Neutrophil (primary cell): ENCODE results near the gene TMEM250.

Experiments
- H3K27ac ChIP-seq: fragments of 200-600 bp; sonication (generic); 2 replicates; pipeline ENCODE4 v1.5.1; 2016; ENCODE audit warnings: mild to moderate bottlenecking, moderate library complexity
- H3K27me3 ChIP-seq: fragments of 200-600 bp; sonication (generic); 2 replicates; pipeline ENCODE4 v1.6.0; 2016; ENCODE audit warnings: mild to moderate bottlenecking
- H3K36me3 ChIP-seq: fragments of 200-600 bp; sonication (generic); 2 replicates; pipeline ENCODE4 v1.5.1; 2017
- H3K4me1 ChIP-seq, 2 experiments: fragments of 200-600 bp in 1 of 2; sonication (generic) in 1 of 2; 1 replicate in 1 of 2; 2 replicates in 1 of 2; pipeline versions ENCODE4 v1.5.1 to v1.6.1; 2013 to 2016; ENCODE audit warnings: low read depth in 1 of 2, low read length in 1 of 2, mild to moderate bottlenecking in 1 of 2, moderate library complexity in 1 of 2; ENCODE audit not compliant: control insufficient read depth in 1 of 2, insufficient read depth in 1 of 2
- H3K4me3 ChIP-seq, 2 experiments: fragments of 200-600 bp in 1 of 2; sonication (generic) in 1 of 2; 1 replicate in 1 of 2; 2 replicates in 1 of 2; pipeline ENCODE4 v1.5.1; 2013 to 2016; ENCODE audit warnings: low read depth in 1 of 2, low read length in 1 of 2, mild to moderate bottlenecking in 1 of 2, moderate library complexity in 1 of 2
- H3K9me3 ChIP-seq: fragments of 200-600 bp; sonication (generic); 2 replicates; pipeline ENCODE4 v1.5.1; 2016
- TF ChIP-seq, protein P1 (sequence below): fragments of 200-600 bp; sonication (generic); IDR thresholded peaks from 2 replicates; pipeline ENCODE4 v1.5.1; 2016; ENCODE audit warnings: antibody characterized with exemption

The TMEM250 gene

DNA sequence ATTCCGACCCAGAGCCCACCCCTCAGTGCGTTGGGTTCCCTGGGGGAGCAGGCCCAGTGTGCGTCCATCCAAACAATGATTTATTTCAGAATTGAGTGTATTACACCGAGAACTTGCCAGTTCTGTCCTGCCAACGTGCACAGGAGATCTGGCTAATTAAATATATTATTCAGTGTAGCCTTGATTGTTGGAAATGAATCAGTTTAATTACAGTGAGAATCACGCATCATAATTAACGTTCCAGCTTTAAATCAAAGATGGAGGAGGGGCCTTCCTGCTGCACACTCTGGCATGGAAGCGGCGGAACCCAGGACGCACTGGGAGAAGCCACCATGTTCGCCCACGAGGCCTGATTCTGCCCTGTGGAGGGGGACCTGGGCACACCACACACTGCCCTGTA, 30.7 kb upstream of the TMEM250 start:
- H3K36me3 ChIP-seq: no peaks in the 10 kb centered on the region
- H3K27ac ChIP-seq: no peak overlapping the region
- no peaks in the 10 kb centered on the region for H3K4me1 ChIP-seq
- H3K27me3 ChIP-seq: peaks cover 25% of the 10 kb centered on the region
- H3K9me3 ChIP-seq: no peaks in the 10 kb centered on the region
- TF ChIP-seq, protein P1, sequence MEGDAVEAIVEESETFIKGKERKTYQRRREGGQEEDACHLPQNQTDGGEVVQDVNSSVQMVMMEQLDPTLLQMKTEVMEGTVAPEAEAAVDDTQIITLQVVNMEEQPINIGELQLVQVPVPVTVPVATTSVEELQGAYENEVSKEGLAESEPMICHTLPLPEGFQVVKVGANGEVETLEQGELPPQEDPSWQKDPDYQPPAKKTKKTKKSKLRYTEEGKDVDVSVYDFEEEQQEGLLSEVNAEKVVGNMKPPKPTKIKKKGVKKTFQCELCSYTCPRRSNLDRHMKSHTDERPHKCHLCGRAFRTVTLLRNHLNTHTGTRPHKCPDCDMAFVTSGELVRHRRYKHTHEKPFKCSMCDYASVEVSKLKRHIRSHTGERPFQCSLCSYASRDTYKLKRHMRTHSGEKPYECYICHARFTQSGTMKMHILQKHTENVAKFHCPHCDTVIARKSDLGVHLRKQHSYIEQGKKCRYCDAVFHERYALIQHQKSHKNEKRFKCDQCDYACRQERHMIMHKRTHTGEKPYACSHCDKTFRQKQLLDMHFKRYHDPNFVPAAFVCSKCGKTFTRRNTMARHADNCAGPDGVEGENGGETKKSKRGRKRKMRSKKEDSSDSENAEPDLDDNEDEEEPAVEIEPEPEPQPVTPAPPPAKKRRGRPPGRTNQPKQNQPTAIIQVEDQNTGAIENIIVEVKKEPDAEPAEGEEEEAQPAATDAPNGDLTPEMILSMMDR: no peak
- H3K4me3 ChIP-seq: no peak overlapping the region

DNA sequence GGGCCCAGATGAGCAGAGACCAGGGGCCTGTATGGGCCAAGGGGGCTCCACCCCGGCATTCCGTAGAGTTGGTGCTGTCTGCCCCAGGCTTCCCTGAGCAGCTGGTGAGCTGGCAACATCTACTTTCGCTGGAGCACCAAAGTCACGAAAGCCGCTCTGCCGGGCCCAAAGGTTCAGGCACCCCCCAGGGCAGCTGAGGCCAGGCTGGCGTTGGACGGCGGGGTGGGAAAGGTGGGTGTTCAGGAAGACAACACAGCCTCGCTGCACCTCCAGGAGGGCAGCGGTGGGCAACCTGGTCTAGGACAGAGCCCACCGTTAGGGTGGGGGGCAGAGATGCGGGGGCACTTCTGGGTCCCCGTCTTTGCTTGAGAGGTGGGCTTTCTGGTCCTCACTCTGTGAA, 30.1 kb upstream of the TMEM250 start:
- no peaks in the 10 kb centered on the region for H3K4me1 ChIP-seq
- TF ChIP-seq, protein P1: no peak
- H3K36me3 ChIP-seq: no peaks in the 10 kb centered on the region
- H3K4me3 ChIP-seq: no peak overlapping the region
- no peaks in the 10 kb centered on the region for H3K9me3 ChIP-seq
- peaks cover 25% of the 10 kb centered on the region for H3K27me3 ChIP-seq
- H3K27ac ChIP-seq: no peak overlapping the region

DNA sequence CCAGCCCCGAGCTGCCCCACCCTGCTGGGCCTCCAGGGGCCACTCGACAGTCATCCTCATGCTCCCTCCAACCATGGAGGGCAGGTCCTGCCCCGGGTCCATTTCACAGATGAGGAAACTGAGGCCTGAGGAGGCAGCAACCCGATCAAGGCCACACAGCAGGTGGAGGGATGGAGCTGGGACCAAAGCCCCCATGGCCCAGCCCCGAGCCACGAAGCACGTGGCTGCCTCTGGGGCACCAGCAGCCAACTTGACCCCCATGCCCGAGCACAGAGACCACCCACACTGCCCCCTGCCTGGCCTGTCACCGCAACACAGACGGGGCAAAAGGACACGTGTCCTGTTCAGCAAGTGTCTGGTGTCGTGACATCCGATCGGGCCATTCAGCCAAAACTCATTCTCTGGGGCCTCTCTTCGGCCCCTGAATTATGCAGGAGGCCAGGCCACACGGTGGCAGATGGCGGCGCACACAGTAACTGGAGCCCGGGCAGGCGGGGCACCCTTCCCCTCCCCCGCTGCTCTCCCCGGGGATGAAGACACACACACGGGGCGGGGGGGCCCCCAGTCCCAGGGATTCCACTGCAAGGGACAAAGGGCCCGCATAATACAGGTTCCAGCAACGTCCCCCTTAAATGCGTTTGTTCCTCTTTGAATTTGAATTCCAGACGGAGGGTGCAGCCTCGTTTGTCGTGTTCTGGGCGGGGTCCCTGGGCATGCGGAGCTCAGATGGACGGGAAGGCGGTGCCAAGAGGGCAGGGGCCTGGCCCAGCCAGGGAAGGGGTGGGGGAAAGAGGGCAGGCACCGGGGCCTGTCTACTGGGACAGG, 29.4 kb upstream of the TMEM250 start:
- Histone ChIP-seq H3K27me3 (peaks cover 25% of the 10 kb centered on the region), H3K4me3 (no peak overlapping the region), H3K36me3 (no peaks in the 10 kb centered on the region), H3K9me3 (no peaks in the 10 kb centered on the region), H3K27ac (no peak overlapping the region), H3K4me1 (no peaks in the 10 kb centered on the region)
- TF ChIP-seq, protein P1: no peak

DNA sequence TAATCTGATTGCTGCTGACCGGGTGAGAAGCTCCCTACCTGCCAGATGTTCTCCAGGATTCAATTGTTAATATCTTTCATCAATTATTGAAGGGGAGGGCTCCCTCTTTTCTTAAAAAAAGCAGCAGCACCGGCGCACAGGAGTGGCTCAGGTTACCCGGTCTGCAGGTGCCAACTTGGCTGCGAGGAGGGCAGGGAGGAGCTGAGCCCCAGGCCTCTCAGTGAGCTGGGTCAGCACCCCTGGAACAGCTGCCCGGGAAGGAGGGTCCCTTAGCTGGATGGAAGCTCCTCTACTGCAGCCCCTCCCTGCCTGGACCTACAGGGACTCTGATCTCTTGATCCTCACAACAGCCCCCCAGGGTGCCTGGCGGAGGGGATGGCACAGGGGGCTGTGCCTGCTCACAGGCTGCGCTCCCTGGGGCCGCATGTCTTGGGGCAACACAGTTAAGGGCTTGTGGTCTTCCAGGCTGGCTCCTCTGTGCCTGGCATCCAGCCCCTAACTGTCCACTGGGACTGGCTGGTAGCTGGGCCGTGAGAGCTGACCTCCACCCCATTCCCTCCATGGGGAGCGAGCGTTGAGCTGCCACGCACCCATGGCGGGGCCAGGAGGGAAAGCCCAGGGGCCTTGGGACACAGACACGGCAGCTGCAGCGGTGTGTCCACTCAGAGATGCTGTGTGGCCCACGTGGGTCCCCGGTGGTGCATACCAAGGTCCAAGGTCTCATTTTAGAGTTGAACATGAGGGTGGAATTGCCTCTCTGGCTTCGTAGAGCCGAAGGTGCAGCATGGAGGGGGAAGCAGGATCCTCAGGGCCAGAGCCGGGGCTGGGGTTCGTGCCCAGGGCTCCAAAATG, 28.6 kb upstream of the TMEM250 start:
- Histone ChIP-seq H3K4me1 (no peaks in the 10 kb centered on the region), H3K27me3 (peaks cover 25% of the 10 kb centered on the region), H3K36me3 (no peaks in the 10 kb centered on the region), H3K27ac (no peak overlapping the region), H3K9me3 (no peaks in the 10 kb centered on the region), H3K4me3 (no peak overlapping the region)
- TF ChIP-seq, protein P1: no peak

DNA sequence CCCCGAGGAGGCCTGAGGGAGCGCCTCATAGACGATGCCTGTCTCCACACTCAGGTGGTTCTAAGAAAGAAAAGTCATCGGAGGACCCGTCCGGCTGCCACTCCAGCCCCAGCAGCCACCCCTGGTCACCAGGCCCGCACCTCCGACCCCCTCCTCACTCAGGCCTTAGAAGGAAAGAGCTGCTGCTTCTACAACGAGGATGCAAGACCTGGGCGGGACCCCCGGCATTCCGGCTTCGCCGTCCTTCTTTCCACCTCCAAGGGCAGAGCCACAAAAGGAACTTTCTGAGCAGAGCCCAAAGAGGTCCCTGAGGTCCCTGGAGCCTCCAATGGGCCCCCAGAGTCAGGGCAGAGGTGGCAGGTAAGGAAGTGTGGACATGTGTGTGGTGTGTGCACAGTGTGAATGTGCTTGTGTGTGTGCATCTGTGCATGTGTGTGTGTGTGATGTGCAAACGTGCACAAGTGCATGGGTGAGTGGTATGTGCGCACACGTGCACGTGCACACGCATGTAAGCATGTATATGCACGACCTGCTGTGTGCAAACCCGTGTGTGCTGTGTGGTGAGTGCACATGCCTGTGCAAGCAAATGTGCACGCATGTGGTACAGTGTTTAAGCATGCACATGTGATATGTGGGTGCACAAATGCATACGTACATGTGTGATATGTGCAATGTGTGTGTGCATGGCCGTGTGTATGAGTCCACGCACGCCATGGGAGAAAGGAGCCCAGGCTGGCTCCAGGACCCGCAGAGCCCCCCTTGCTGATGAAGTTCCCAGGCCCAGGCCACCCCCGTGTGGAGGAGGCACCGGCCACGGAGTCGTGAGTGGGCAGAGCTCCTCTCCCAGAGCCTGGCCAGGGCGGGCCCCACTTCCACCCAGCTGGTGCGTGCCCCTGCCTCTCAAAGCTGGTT, 27.7 kb upstream of the TMEM250 start:
- H3K4me3 ChIP-seq: no peak overlapping the region
- H3K36me3 ChIP-seq: no peaks in the 10 kb centered on the region
- peaks cover 25% of the 10 kb centered on the region for H3K27me3 ChIP-seq
- H3K9me3 ChIP-seq: no peaks in the 10 kb centered on the region
- no peaks in the 10 kb centered on the region for H3K4me1 ChIP-seq
- H3K27ac ChIP-seq: no peak overlapping the region
- TF ChIP-seq, protein P1: no peak
